Activated T-cell treated with anti-CD3 and anti-CD28 coated beads, Interleukin-2, amount 50 U/mL, for 1 hour (primary cell): ENCODE measurements around the gene MAPK1.
"Not testable (repeated sequence)": the region's sequence is repeated elsewhere in the genome, so short reads cannot be mapped to it uniquely, and the experiment has no call there.

ENCODE experiments used
- DNase-seq: peaks from one replicate; pipeline ENCODE4 v3.0.0-alpha.2; 2020

Gene MAPK1

GRCh38 chr22:21881841-21882753 is 14.7 kb upstream of the MAPK1 start:
- no peak for DNase-seq

GRCh38 chr22:21876486-21877176 is 9.2 kb upstream of the MAPK1 start:
- DNase-seq, result no peak

DNA sequence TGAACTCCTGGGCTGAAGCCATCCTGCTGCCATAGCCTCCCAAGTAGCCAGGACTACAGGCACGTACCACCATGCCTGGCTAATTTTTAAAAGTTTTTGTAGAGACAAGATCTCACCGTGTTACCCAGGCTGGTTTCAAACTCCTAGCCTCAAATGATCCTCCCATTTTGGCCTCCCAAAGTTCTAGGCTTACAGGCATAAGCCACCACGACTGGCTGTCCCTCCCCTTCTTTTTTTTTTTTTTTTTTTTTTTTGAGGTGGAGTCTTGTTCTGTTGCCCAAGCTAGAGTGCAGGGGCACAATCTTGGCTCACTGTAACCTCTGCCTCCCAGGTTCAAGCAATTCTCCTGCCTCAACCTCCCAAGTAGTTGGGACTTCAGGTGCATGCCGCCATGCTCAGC is 7.5 kb upstream of the MAPK1 start:
- DNase-seq, result not testable (repeated sequence)

DNA sequence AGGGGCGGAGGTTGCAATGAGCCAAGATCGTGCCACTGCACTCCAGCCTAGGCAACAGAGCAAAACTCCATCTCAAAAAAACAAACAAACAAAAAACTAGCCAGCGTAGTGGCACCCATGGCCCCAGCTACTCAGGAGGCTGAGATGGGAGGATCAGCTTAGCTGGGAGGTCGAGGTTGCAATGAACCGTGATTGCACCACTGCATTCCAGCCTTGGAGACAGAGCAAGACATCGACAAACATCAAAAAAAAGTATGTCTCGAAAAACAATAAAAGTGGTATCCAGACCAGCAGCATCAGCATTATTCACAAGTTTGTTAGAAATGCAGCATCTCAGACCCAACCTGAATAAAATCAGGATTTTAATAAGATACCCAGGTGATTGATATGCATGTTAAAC is 6.2 kb upstream of the MAPK1 start:
- no peak for DNase-seq

DNA sequence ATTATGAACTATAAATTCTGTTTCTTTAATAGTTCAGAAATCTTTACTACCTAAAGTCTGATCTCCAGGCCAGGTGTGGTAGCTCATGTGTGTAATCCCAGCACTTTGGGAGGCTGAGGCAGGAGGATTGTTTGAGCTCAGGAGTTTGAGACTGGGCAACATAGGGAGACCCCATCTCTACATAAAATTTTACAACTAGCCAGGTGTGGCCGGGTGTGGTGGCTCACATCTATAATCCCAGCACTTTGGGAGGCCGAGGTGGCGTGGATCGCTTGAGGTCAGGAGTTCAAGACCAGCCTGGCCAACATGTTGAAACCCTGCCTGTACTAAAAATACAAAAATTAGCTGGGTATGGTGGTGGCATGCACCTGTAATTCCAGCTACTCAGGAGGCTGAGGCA is 5.3 kb upstream of the MAPK1 start:
- not testable (repeated sequence) for DNase-seq

DNA sequence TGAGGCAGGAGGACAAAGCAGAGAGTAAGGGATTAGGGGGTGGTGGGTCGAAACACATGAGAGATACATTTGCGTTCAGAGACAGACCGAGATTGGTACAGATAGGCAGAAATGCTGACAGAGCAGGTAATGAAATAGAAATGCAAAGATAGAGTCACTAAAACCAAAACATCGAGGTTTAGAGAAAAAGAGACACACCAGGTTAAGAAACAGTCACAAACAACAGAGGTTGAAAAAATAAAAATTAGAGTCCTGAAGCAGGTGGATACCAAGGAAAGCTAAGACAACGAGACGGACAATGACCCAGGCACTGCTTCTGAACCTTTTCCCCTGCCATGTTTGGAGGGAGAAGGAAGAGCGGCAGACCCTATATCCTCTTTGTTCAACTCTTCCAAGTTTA is 1.2 kb upstream of the MAPK1 start:
- DNase-seq, result no peak

GRCh38 chr22:21866833-21867527 is 465 bp downstream of the MAPK1 start:
- DNase-seq, result peak; percentile 39

- no peak for DNase-seq
These were observed 2.4 kb downstream of the MAPK1 start for GRCh38 chr22:21865041-21865440.

GRCh38 chr22:21862386-21863245 is 4.8 kb downstream of the MAPK1 start:
- DNase-seq, result no peak

GRCh38 chr22:21861851-21862250 is 5.6 kb downstream of the MAPK1 start:
- DNase-seq, result no peak

DNA sequence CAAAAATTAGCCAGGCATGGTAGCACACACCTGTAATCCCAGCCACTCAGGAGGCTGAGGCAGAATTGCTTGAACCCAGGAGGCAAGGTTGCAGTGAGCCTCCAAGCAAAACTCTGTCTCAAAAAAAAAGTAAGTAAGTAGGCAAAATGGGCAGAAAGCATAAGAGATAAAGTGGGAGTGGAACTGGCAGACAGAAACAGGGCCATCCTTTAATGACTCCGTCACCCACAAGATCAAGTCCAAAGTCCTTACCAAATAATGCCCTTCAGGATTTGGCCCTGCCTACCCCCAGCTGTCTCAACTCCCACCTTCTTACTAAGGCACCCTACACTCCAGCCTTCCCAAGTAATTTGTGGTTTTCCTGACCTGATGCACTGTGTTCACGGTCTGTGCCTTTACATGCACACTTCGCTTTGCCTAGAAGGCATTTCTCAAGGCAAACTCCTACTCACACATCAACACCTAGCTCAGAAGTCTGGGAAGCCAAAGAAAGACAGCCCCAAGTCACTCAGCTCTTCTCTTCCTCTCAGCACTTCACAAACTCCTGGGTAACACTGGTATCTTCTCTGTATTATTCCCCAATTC is 6.1 kb downstream of the MAPK1 start:
- no peak for DNase-seq

- no peak for DNase-seq
These were observed 6.9 kb downstream of the MAPK1 start for GRCh38 chr22:21860491-21861039.

DNA sequence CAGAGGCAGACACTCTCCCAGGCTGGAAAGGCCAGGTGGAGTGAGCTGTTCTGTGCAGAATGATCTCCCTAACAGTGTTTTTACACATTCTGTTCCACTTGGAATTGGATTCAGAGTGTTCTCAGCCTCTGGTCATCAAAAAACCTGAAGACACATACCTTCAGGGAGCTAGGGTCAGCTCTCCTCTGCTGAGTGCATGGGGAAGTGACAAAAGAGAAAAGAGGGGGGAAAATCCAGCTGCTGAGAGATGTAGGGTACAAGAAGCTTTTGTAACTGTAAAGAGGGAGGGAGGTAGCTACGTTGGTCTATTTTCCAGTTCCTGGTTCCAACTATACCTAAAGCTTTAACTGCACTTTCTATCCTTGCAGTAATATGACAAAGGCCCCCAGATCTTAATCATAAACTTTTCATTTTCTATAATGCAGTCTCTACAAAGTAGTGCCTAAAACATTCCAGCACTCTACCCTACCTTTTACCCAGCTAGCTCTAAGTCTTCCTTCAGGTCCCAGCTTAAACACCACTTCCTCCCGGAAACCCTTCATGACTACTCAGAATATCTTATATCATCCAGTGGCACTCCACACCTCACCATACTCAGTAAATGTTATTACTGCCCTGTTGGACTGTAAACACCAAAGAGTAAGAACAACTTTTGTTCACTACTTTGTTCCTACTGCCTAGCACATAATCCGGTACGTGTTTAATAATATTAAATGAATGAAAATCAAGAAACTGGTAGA is 9.2 kb downstream of the MAPK1 start:
- DNase-seq, result no peak

DNA sequence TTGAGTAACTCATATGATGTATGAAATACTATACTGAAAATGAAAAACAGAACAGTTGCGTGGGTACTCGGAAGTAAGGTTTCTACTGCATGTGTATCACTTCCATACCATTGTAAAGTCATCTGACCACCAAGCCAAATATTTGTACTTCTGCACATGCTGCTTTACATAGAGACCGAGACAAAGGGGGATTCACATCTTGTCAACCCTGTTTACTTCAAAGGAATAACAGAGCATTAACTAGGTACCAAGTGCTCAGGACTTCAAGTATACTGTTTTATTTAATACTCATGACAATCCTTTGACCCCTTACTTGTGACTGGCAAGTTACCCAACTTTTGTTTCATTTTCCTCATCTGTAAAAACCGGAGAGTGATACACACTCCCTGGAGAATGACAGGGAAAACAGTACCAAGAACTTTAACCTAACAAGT is 9.9 kb downstream of the MAPK1 start:
- DNase-seq, result no peak

GRCh38 chr22:21856868-21857267 is 10.6 kb downstream of the MAPK1 start:
- no peak for DNase-seq

DNA sequence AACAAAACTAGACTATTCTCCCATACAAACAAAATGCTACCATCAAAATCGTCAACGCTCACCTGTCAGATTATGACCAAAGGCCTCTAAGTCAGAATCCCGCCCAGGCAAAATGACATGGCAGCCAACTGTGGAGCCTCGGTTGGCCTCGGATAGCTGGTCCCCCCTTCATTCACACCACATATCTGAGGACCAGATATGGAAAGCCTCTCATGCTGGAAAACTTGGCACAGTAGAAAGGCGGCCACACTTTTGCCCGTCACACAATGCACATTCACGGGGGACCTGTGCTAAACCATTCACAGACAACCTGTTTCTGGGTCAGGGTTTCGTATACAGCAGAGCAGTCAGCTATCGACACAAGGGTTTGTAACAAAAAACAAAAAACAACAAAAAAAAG is 11.2 kb downstream of the MAPK1 start:
- no peak for DNase-seq

DNA sequence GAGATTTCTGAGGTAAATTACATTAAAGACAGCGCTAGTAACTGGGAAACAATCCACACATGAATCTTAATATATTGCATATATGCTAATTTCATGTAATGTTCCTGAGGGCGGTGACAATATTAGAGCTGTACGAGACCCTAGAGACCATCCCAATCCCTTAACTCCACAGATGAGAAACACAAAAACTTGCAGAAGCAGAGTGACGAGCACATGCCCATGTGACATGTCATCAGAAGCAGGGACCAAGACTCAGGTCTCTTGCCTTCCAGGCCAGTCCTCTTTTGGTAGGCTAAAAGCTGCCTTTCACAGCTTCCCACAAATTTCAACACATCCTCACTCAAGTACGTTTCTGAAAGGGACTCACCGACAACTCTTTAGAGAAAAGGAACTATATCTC is 11.8 kb downstream of the MAPK1 start:
- no peak for DNase-seq

- DNase-seq, result no peak
These were observed 16.8 kb downstream of the MAPK1 start for GRCh38 chr22:21850660-21851059.

DNA sequence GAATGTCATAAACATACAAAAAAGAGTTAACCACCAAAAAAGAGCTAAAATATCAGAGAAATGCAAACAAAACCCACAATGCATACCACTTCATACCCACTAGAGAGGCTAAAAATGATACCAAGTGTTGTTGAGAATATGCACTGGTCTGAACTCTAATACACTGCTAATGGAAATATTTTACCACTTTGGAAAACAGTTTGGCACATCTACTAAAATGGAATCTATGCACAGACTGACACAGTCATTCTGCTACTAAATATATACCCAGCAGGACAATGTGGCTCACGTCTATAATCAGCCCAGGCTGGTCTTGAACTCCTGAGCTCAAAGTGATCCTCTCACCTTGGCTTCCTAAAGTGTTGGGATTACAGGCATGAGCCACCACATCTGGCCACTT is 18.0 kb downstream of the MAPK1 start:
- DNase-seq, result no peak

DNA sequence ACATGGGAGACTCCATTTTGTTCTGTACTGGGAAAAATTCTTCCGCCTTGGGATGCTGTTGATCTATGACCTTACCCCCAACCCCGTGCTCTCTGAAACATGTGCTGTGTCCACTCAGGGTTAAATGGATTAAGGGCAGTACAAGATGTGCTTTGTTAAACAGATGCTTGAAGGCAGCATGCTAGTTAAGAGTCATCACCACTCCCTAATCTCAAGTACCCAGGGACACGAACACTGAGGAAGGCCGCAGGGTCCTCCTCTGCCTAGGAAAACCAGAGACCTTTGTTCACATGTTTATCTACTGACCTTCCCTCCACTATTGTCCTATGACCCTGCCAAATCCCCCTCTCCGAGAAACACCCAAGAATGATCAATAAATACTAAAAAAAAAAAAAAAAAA is 19.4 kb downstream of the MAPK1 start:
- DNase-seq, result not testable (repeated sequence)
